HCT116 (cell line): Measurements from ENCODE around the gene CLN6. TPM values are rescaled to one million over a fixed set of nuclear protein-coding genes. Genes with fewer than 3 reads are reported as not detected.

Experiments used
- ATAC-seq: fragments of 200-7000 bp; cut with Tn5 transposase; 2 replicates; pipeline ENCODE4 v1.9.1; 2020; ENCODE audit warnings: mild to moderate bottlenecking, moderate library complexity
- BruUV-seq: library from RNA; stranded (reverse); fragments of 400-500 nt; replicated peaks from 2 replicates; lab custom pipeline; 2021; lab: Mats Ljungman, UMichigan
- CTCF ChIA-PET: fragments of 300-600 bp; sonication (Branson Sonifier 250); formaldehyde crosslinking; loops from one replicate; lab custom pipeline; 2021; ENCODE audit warnings: antibody characterized with exemption; lab: Charles Lee
- POLR2A ChIA-PET: fragments of 300-600, 350-600 bp; sonication (Branson Sonifier 250); formaldehyde crosslinking; loops from one replicate; lab custom pipeline; 2021; ENCODE audit warnings: antibody characterized with exemption; lab: Charles Lee
- RAD21 ChIA-PET, 2 experiments: fragments of 300-600 bp; sonication (Branson Sonifier 250); formaldehyde crosslinking; loops; one replicate each; lab custom pipeline; 2023; ENCODE audit warnings: low total read pairs in 2 of 2; ENCODE audit not compliant: uncharacterized antibody in 2 of 2, unreplicated experiment in 2 of 2, low non-redundant PET in 1 of 2; lab: Charles Lee
- DNase-seq: peaks from one replicate; pipeline ENCODE4 v3.0.0-alpha.2; 2010; ENCODE audit warnings: low read depth, low spot score
- H2AFZ ChIP-seq: fragments of 200-600 bp; shearing (Covaris generic), sonication (generic); 2 replicates; pipeline ENCODE4 v1.6.1; 2017; ENCODE audit warnings: low read depth, mixed run types, mixed read lengths, antibody characterized with exemption, low read length; ENCODE audit not compliant: poor library complexity, severe bottlenecking
- H3K27ac ChIP-seq: 2 replicates; pipeline ENCODE4 v1.5.1; 2012; ENCODE audit warnings: low read depth, low read length
- H3K27me3 ChIP-seq: fragments of 200-600 bp; sonication (generic); 2 replicates; pipeline ENCODE4 v1.6.1; 2016; ENCODE audit warnings: mixed run types, low read length, mixed read lengths; ENCODE audit not compliant: insufficient read depth
- H3K36me3 ChIP-seq, 2 experiments: fragments of 200-500 bp in 1 of 2; fragments of 200-600 bp in 1 of 2; sonication (Bioruptor generic) in 1 of 2; sonication (generic) in 1 of 2; 2 replicates each; pipeline versions ENCODE4 v1.5.1 to v1.6.1; 2014 to 2016; ENCODE audit warnings: low read length in 2 of 2, inconsistent platforms in 1 of 2, mixed read lengths in 1 of 2, mixed run types in 1 of 2; ENCODE audit not compliant: insufficient read depth in 2 of 2, control insufficient read depth in 1 of 2
- H3K4me1 ChIP-seq, 2 experiments: fragments of 200-600 bp in 1 of 2; sonication (generic) in 1 of 2; 2 replicates each; pipeline versions ENCODE4 v1.5.1 to v1.6.1; 2012 to 2017; ENCODE audit warnings: low read length in 2 of 2, inconsistent platforms in 1 of 2, mild to moderate bottlenecking in 1 of 2, mixed read lengths in 1 of 2, mixed run types in 1 of 2, moderate library complexity in 1 of 2; ENCODE audit not compliant: insufficient read depth in 2 of 2, control insufficient read depth in 1 of 2
- H3K4me2 ChIP-seq: fragments of 200-600 bp; sonication (generic); 2 replicates; pipeline ENCODE4 v1.6.1; 2017; ENCODE audit warnings: mixed run types, low read length, mixed read lengths
- H3K4me3 ChIP-seq, 2 experiments: fragments of 200-600 bp in 1 of 2; sonication (generic) in 1 of 2; replicated peaks in 1 of 2; 2 replicates each; pipeline ENCODE4 v1.5.1; 2011 to 2016; ENCODE audit warnings: low read length in 2 of 2, control low read depth in 1 of 2, low read depth in 1 of 2, mild to moderate bottlenecking in 1 of 2, mixed read lengths in 1 of 2, mixed run types in 1 of 2
- H3K79me2 ChIP-seq: fragments of 200-600 bp; sonication (generic); 2 replicates; pipeline ENCODE4 v1.6.1; 2017; ENCODE audit warnings: mild to moderate bottlenecking, mixed run types, low read length, moderate library complexity, mixed read lengths; ENCODE audit not compliant: insufficient read depth
- H3K9ac ChIP-seq: fragments of 200-600 bp; sonication (generic); 2 replicates; pipeline ENCODE4 v1.6.1; 2016; ENCODE audit warnings: low read length, mixed read lengths
- H3K9me2 ChIP-seq: fragments of 200-600 bp; sonication (generic), shearing (Covaris generic); 2 replicates; pipeline ENCODE4 v1.6.1; 2017; ENCODE audit warnings: mixed run types, mild to moderate bottlenecking, moderate library complexity; ENCODE audit not compliant: insufficient read depth
- H3K9me3 ChIP-seq, 2 experiments: fragments of 200-500 bp in 1 of 2; fragments of 200-600 bp in 1 of 2; sonication (Bioruptor generic) in 1 of 2; sonication (generic) in 1 of 2; 2 replicates each; pipeline ENCODE4 v1.6.1; 2014 to 2017; ENCODE audit warnings: low read length in 2 of 2, mixed read lengths in 2 of 2, inconsistent platforms in 1 of 2, low read depth in 1 of 2, mild to moderate bottlenecking in 1 of 2, mixed run types in 1 of 2, moderate library complexity in 1 of 2; ENCODE audit not compliant: control insufficient read depth in 1 of 2, insufficient read depth in 1 of 2
- H4K20me1 ChIP-seq: fragments of 200-600 bp; sonication (generic), shearing (Covaris generic); 2 replicates; pipeline ENCODE4 v1.6.1; 2017; ENCODE audit warnings: mixed run types, mild to moderate bottlenecking, moderate library complexity; ENCODE audit not compliant: insufficient read depth
- EZH2 ChIP-seq: fragments of 200-600 bp; sonication (generic); IDR thresholded peaks from 2 replicates; pipeline ENCODE4 v1.6.1; 2017; ENCODE audit warnings: antibody characterized with exemption, mixed run types
- RAD21 ChIP-seq: IDR thresholded peaks from 2 replicates; pipeline ENCODE4 v1.6.1; 2012; ENCODE audit warnings: low read depth, mild to moderate bottlenecking
- SP1 ChIP-seq: IDR thresholded peaks from 2 replicates; pipeline ENCODE4 v1.6.1; 2012; ENCODE audit warnings: low read depth
- SRF ChIP-seq: IDR thresholded peaks from 2 replicates; pipeline ENCODE4 v1.6.1; 2012; ENCODE audit warnings: low read depth
- ZBTB33 ChIP-seq: IDR thresholded peaks from 2 replicates; pipeline ENCODE4 v1.6.1; 2011; ENCODE audit warnings: mild to moderate bottlenecking, low read length, moderate library complexity; ENCODE audit not compliant: insufficient replicate concordance; ENCODE audit errors: extremely low read depth
- ZNF274 ChIP-seq: fragments of 200-500 bp; sonication (Bioruptor generic); IDR thresholded peaks from 2 replicates; pipeline ENCODE4 v1.6.1; 2014; ENCODE audit warnings: mild to moderate bottlenecking, low read depth, low read length, inconsistent platforms
- intact Hi-C: fragments of 100-400 bp; cut with micrococcal nuclease; formaldehyde crosslinking; loops from 2 replicates; pipeline ENCODE4 v1.10.0; 2022
- total RNA-seq: library from RNA; stranded (reverse); gene quantifications from one replicate; pipeline ENCODE4 v1.2.1, GENCODE V29; 2021; ENCODE audit not compliant: unreplicated experiment
- TF ChIP-seq, protein P1 (sequence below): IDR thresholded peaks from 2 replicates; pipeline ENCODE4 v1.6.1; 2012
- TF ChIP-seq, protein P2 (sequence below): IDR thresholded peaks from 2 replicates; pipeline ENCODE4 v1.6.1; 2012
- TF ChIP-seq, protein P3 (sequence below): IDR thresholded peaks from 2 replicates; pipeline ENCODE4 v1.6.1; 2012; ENCODE audit warnings: low read depth

The CLN6 gene
- total RNA-seq, 1 experiment from 2014 or later, result 44.1 TPM

DNA sequence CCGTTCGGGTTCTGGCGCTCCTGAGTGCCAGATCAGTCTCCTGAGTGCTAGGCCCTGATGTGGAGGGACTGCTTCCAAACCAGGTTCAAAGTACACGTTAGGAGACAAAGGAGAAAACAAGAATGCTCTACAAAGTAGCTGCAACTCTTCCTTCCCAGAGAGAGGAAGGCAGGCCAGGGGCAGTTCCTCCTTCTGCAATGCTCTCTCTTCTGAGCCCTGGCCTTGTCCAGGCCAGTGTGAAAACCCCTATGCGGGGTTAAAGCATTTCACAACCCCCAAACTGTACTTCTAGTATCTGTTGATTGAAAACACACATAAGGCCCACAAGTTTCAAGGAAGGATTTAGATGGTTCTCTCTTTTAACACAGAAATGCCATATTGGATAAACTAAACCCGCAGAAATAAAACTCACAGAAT is 14.7 kb downstream of the CLN6 start:
- intact Hi-C loops, result loop anchor here (5.0 kb wide), 1 partner anchor 353 kb away; no protein-coding TSS in a partner anchor
- H3K27ac ChIP-seq, result no peak overlapping the region
- no peaks in the 10 kb centered on the region for H3K9me3 ChIP-seq
- H3K36me3 ChIP-seq, result peaks cover 0 to 15% of the 10 kb centered on the region in 2 experiments; a peak in 2 of 4 replicates
- RAD21 ChIA-PET, result no interaction called here
- ATAC-seq, result no peak
- no peak overlapping the region for H2AFZ ChIP-seq
- H3K4me1 ChIP-seq, result no peaks in the 10 kb centered on the region
- POLR2A ChIA-PET, result interaction anchor here (0.6 kb wide), 1 partner anchor 8 kb away, joined by 3 read pairs; no protein-coding TSS in a partner anchor
- no peak overlapping the region for H3K9ac ChIP-seq
- H3K4me3 ChIP-seq, result no peak overlapping the region
- H3K4me2 ChIP-seq, result no peak overlapping the region
- DNase-seq, result no peak
- peaks cover 90% of the 10 kb centered on the region for H3K79me2 ChIP-seq
- TF ChIP-seq ZNF274 (no peak), RAD21 (no peak), SRF (no peak), ZBTB33 (no peak), EZH2 (no peak), SP1 (no peak)
- TF ChIP-seq, protein P1, sequence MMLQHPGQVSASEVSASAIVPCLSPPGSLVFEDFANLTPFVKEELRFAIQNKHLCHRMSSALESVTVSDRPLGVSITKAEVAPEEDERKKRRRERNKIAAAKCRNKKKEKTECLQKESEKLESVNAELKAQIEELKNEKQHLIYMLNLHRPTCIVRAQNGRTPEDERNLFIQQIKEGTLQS, result no peak
- TF ChIP-seq, protein P2, sequence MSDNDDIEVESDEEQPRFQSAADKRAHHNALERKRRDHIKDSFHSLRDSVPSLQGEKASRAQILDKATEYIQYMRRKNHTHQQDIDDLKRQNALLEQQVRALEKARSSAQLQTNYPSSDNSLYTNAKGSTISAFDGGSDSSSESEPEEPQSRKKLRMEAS, result no peak
- TF ChIP-seq, protein P3, sequence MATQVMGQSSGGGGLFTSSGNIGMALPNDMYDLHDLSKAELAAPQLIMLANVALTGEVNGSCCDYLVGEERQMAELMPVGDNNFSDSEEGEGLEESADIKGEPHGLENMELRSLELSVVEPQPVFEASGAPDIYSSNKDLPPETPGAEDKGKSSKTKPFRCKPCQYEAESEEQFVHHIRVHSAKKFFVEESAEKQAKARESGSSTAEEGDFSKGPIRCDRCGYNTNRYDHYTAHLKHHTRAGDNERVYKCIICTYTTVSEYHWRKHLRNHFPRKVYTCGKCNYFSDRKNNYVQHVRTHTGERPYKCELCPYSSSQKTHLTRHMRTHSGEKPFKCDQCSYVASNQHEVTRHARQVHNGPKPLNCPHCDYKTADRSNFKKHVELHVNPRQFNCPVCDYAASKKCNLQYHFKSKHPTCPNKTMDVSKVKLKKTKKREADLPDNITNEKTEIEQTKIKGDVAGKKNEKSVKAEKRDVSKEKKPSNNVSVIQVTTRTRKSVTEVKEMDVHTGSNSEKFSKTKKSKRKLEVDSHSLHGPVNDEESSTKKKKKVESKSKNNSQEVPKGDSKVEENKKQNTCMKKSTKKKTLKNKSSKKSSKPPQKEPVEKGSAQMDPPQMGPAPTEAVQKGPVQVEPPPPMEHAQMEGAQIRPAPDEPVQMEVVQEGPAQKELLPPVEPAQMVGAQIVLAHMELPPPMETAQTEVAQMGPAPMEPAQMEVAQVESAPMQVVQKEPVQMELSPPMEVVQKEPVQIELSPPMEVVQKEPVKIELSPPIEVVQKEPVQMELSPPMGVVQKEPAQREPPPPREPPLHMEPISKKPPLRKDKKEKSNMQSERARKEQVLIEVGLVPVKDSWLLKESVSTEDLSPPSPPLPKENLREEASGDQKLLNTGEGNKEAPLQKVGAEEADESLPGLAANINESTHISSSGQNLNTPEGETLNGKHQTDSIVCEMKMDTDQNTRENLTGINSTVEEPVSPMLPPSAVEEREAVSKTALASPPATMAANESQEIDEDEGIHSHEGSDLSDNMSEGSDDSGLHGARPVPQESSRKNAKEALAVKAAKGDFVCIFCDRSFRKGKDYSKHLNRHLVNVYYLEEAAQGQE, result no peak
- TF ChIP-seq, all 23 proteins: peak for 0
- Histone ChIP-seq H4K20me1 (peaks cover 5% of the 10 kb centered on the region; the same call in 1 of the 2 replicates), H3K27me3 (no peaks in the 10 kb centered on the region), H3K9me2 (no peaks in the 10 kb centered on the region)
- CTCF ChIA-PET, result no interaction called here
- no TSS peak for BruUV-seq
